ENCODE data around the gene TMEM45A.
"Not testable (repeated sequence)": the region's sequence is repeated elsewhere in the genome, so short reads cannot be mapped to it uniquely, and the experiment has no call there.

The TMEM45A gene

DNA sequence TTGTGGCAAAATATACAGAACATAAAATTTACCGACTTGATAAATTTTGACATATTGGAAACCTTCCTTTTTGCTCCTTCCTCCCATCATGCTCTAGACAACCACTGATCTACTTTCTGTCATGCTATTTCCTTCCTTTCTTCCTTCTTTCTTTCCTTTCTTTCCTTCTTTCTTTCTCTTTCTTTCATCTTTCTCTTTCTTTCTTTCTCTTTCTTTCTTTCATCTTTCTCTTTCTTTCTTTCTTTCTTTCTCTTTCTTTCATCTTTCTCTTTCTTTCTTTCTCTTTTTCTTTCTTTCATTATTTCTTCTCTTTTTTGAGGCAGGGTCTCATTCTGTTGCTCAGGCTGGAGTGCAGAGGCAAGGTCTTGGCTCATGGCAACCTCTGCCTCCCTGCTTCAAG is 8.9 kb upstream of the TMEM45A start:
- no peak for DNase-seq

GRCh38 chr3:100486808-100487207 is 5.6 kb upstream of the TMEM45A start:
- DNase-seq = no peak

DNA sequence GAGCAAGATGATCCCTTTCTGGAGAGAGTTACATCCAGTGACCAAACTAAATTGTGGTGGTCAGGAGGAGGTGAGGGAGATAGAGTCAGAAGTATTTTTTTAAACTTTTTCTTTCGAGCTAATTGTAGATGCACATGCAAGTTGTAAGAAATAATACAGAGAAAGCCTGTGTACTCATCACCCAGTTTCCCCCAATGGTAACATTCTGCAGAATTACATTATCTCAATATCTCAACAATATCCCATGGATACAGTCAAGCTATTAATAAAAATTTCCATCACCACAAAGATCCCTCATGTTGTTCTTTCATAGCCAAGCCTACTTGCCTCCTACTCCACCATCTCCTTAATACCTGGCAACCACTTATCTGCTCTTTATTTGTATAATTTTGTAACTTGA is 3.3 kb upstream of the TMEM45A start:
- no peak for DNase-seq

- DNase-seq = no peak
Observed at GRCh38 chr3:100496711-100497261, 4.4 kb downstream of the TMEM45A start.

- DNase-seq = no peak
Observed at GRCh38 chr3:100499651-100500050, 7.2 kb downstream of the TMEM45A start.

DNA sequence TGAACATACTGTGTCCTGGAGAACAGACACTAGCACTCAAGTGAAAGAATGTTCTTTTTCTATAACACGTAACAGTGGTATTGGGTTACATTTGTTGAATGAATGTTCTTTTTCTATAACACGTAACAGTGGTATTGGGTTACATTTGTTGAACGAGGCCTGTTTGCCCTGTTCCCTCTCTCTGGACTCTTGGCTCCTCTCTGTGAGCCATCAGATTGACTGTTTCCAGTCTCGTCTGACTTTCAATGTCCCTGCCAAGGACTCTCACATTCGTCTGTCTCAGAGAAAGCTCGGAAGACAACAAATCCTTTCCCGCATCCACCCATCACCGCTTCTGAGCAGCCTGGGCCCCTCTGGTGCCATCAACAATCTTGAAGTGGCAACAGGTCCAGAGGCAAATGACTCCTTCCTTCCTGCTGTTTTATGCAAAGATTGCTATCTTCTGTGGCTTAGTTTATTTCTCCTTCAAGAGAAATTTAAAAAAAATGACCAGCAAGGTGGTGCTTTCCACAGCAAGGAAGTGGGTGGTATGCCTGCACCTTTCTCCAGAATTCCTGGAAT is 8.0 kb downstream of the TMEM45A start:
- no peak for DNase-seq

DNA sequence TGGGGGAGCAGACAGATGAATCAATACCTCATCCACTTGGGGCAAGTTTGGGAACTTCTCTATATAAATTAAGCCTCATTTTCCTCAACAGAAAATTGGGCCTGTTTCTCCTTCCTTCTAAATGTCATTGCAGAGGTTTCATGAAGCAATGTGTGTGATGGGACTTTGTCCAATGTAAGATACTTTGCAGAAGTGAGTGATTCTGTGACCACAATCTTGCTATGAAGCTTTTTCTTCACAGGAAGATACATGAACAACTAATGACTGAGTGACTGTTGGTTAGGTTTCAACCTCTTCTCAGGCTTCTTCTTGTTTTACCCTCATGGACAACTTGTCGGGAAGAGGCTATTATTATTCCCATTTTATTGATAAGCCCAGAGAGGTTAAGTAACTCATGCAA is 11.0 kb downstream of the TMEM45A start:
- no peak for DNase-seq

DNA sequence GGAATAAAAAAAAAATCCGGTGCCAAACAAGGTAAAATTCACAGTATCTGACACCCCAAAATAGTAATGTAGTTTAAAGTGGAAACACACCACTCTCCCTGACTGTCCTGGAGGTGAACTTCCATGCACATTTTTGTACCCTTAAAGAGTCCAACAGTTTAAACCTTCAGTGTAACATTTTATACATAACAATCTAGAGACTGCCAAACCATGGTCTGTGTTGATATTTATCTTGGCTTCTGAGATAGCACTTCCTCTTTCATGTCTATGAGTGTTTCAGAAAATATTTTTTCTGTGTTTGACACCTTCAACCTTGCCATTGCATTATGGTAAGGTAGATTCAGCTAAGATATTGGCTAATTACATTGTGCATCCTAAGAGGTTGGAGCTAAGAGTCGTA is 13.9 kb downstream of the TMEM45A start:
- DNase-seq = no peak

DNA sequence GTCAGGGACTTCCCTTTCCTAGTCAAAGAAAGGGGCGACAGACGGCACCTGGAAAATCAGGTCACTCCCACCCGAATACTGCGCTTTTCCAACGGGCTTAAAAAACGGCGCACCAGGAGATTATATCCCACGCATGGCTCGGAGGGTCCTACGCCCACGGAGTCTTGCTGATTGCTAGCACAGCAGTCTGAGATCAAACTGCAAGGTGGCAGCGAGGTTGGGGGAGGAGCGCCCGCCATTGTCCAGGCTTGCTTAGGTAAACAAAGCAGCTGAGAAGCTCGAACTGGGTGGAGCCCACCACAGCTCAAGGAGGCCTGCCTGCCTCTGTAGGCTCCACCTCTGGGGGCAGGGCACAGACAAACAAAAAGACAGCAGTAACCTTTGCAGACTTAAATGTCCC is 17.4 kb downstream of the TMEM45A start:
- not testable (repeated sequence) for DNase-seq

- DNase-seq = no peak
Observed at GRCh38 chr3:100516232-100516631, 23.8 kb downstream of the TMEM45A start.

GRCh38 chr3:100516838-100517237 is 24.4 kb downstream of the TMEM45A start:
- DNase-seq = no peak

- DNase-seq = no peak
Observed at GRCh38 chr3:100517276-100517675, 24.9 kb downstream of the TMEM45A start.

GRCh38 chr3:100518244-100518643 is 25.8 kb downstream of the TMEM45A start:
- no peak for DNase-seq

GRCh38 chr3:100518983-100519382 is 26.6 kb downstream of the TMEM45A start:
- peak in 1 of 51 donors; percentile 15 for DNase-seq

DNA sequence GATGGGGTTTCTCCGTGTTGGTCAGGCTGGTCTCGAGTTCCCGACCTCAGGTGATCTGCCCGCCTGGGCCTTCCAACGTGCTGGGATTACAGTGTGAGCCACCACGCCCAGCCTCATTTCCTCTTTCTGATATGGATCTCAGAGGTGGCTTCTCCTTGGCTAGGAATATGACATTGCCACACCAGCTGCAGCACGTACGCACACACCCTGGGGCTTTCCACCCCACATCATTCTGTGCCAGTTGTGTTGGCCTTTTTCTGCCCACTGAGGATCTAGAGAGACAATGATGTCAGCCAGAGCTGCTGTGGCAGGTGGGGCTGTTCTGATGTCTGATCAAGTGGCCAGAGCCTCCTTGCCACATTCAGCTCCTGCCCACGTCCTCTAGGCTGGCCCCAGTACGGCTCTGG is 29.0 kb downstream of the TMEM45A start:
- DNase-seq = no peak

- no peak for DNase-seq
Observed at GRCh38 chr3:100522125-100522524, 29.7 kb downstream of the TMEM45A start.

DNA sequence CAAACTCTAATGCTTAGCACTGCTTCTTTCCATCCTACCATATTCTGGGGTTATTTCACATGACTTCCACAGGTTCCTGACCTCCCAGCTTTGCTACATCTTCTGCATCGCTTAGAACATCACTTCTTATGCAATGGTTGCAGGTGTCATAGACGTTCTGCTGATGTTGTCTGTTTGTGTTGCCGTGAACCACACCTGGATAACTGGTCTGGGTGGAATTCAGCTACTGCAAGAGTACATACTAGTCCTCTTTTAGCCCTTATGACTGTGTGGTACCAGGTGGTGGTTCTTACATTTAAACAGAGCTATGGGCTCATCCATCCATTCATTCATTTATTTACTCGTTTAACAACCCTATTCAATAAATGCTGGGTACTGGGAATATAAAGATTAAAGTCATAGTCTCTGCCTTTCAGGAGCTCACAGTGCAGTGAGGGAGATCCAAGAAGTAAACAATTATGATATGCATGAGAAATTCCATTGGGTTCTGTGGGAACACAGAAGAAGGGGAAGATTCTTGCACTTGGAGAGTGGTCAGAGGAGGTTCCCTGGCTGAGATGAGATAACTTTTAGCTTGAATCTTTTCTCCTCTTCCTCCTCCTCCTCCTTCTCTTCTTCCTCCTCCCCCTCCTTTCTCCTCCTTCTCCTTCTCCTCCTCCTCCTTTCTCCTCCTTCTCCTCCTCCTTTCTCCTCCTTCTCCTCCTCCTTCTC is 30.8 kb downstream of the TMEM45A start:
- no peak for DNase-seq

- peak in 1 of 51 donors; percentile 7 for DNase-seq
Observed at GRCh38 chr3:100525753-100526612, 33.6 kb downstream of the TMEM45A start.

- no peak for DNase-seq
Observed at GRCh38 chr3:100526613-100527346, 34.4 kb downstream of the TMEM45A start.

DNA sequence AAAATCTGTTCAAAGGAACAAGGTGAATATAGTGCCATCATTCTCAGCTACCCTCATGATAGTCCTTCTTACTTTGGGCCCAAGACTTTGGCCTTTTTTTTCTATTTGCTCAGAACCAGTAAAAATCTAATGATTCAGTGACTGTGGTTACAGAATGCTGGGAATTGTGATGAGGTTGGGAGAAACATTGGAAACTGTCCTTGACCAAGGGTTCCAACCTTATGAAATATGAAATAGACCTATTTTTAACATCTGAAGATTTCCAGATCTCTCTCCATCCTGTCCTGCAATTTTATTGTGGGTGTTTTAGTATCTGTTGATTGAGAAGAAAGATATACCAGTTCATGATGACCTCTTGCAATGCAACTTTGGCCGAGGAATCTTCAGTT is 34.9 kb downstream of the TMEM45A start:
- no peak for DNase-seq

- DNase-seq = no peak
Observed at GRCh38 chr3:100531093-100531492, 38.7 kb downstream of the TMEM45A start.

GRCh38 chr3:100532411-100532810 is 40.0 kb downstream of the TMEM45A start:
- DNase-seq = no peak
